ENCODE data around the gene STK40.

The STK40 gene

DNA sequence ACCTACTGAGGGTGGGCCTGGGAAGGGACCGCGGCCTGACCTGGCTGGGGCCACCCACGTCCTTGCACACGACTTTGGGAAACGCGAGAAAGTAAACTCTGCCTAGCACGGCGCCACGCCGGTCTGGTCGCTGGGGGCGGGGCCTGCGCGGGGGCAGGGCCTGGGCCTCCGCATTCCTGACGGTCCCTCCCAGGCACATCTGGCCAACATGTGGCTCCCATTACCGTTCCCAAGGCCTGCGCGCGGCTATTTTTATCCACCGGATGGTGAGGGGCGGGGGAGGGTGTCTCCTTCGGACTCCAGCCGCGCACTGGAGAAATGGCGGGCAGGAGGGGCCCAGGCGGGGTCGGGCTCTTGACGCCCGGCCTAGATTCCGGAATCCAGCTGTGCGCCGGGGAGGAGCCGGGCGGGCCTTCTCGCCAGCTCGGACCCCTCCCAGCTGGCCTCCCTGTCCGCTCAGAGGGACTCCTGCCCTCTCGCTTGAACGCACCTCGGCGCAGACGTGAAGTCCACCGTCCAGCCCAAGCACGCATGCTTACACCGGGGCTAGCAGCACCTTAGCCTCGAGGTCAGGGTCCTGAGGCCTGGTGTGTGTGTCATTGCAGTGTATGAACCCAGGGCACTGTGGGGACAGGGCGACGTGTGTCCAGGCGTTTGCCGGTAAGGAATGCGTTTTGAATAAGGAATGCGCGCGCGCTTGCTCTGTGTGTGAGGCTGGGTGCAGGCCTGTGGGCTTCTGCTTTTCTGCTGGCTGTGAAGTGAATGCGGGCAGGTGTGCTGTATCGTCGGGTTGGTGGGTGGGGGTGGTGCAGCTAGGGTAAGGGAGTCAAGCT lies 64.4 kb downstream of the STK40 start:
- DNase-seq (ENCODE audit: extremely low read depth in 1 of 2, low read depth in 1 of 2), result no peak

DNA sequence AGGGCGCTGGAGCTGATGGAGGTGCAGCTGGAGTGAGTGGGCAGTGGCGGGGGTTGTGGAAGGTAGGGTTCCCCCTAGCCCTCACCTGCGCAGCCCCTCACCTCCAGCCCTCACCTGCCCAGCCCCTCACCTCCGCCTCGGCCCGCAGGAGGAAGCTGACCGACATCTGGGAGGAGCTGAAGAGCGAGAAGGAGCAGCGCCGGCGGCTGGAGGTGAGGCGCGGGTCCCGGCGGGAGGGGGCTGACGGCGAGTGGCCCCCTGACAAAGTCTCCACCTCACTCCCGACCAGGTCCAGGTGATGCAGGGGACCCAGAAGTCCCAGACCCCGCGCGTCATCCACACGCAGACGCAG lies 65.0 kb downstream of the STK40 start:
- no peak for DNase-seq (ENCODE audit: extremely low read depth in 1 of 2, low read depth in 1 of 2)

DNA sequence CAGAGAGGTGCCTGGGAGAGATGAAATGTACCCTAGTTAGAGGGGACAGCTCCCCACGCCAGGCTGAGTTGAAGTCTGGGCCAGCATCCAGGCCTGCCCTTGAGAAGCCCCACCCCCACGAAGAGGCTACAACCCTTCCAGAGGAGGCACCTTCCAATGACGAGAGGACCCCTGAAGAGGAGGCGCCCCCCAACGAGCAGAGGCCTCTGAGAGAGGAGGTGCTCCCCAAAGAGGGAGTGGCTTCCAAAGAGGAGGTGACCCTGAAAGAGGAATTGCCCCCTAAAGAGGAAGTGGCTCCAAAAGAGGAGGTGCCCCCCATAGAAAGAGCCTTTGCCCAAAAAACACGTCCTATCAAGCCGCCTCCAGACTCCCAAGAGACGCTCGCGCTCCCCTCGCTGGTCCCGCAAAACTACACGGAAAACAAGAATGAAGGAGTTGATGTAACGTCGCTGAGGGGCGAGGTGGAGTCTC lies 65.4 kb downstream of the STK40 start:
- no peak for DNase-seq (ENCODE audit: extremely low read depth in 1 of 2, low read depth in 1 of 2)

DNA sequence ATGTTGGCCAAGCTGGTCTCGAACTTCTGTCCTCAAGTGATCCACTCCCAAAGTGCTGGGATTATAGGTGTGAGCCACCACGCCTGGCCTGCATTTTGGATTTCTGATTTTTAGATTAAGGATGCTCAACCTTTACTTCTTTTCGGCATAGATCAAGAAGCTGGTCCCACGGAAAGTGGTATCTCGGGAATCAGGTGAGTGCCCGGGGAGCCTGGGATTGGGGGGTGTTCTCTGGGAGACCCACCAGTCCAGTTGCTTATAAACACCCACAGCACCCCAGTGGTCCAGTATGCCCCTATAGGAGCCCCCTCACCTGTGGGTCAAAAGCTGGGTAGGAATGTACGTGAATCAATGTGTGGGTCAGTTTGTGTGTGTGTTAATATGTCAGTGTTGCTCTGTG lies 76.3 kb downstream of the STK40 start:
- DNase-seq (ENCODE audit: extremely low read depth in 1 of 2, low read depth in 1 of 2), result no peak

DNA sequence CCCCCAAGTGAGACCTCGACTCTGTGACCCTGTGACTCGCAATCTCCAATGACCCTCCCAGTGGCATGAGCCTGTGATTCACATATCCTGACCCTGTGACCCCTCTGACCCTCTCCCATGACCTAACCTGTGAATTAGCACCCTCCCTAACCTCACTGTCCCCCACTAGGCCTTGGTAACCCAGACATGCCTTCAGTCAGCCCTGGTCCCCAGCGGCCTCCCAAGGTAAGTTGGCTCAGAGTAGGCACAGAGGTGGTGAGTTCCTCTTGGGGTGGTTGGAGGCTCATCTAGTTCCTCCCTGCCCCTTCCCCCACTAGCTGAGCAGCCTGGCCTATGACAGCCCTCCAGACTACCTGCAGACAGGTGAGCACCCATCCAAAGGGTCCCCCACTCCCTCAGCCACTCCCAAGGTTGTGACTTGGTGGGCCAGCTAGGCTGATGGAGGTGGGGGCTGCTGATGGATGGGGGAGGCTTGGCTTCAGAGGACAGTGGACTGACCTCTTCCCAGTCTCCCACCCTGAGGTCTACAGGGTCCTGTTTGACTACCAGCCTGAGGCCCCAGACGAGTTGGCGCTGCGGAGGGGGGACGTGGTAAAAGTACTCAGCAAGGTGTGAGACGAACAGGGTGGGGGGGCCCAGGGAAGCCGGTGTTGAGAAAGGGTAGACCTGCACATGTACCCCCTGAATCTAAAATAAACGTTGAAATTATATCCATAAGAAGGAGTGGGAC lies 78.0 kb downstream of the STK40 start:
- DNase-seq (ENCODE audit: extremely low read depth in 1 of 2, low read depth in 1 of 2), result no peak

DNA sequence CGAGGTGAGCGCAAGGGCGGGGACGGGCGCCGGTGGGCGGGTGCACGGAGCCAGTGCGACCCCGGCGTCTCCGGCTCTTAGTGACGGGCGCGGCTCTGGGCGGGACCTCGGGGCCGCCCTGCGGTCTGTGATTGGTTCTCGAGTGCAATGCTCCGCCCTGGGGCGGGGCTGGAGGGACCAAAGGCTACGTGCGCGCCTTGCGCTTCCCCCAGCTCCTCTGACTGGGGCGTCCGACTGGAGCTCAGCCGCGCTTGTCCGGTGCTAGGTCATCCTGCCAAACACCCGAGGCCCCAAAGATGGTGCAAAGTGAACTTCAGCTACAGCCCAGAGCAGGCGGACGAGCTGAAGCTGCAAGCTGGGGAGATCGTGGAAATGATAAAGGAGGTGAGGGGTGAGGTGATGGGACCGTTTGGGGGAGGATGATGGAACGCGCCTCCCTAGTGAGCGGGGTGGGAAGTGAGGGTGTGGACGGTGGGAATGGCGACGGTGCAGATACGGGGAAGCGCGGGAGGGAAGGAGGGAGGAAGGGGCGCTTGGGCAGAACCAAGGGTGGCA lies 78.7 kb downstream of the STK40 start:
- peak; percentile 89 for DNase-seq (ENCODE audit: extremely low read depth in 1 of 2, low read depth in 1 of 2)

DNA sequence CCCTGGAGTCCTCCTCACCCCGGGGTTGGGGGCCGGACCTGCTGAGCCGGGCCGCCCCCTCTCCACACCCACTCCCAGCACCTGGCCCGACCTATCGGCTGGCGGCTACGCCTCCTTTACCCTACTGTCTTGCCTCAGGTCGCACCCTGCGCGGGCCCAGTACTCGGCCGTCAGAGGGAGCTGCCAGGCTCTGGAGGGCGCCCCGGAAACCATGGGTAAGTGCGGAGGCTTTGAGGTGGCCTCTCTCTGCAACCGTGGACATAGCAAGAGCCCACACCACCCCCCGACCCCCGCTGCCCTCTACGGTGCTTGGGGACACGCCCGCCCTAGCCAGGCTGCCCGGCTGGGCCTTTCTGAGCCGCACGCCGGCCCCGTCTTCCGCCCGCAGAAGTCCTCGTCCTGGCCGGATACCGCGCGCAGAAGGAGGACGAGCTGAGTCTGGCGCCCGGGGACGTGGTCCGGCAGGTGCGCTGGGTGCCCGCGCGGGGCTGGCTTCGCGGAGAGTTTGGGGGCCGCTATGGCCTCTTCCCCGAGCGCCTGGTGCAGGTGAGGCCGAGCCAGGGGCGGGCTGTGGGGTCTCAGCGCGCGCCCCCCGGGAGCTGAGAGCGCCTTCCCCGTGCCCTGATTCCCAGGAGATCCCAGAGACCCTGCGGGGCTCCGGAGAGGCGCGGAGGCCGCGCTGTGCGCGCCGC lies 79.4 kb downstream of the STK40 start, which contains the start of gene SH3D21:
Gene SH3D21, plus strand, starts transcription at position 159 of the 692 bp plus-strand sequence. Its CDS starts 53 bp downstream, at position 212.
- peak in 1 of 2 donors; percentile 32 for DNase-seq (ENCODE audit: extremely low read depth in 1 of 2, low read depth in 1 of 2)

DNA sequence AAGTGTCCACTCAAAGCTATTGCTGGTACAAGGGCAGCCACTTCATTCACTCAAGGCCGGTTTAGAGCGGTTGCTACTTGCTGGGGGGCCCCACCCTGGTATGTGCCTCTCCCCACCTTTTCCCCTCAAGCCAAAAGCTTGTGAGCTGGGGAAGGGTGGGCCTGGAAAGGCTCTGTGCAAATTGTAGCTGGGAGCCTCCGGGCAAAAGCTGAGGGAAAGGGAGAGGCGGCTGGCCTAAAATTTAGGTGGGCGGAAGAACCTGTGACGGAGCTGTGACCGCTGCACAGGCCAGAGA lies 79.9 kb downstream of the STK40 start:
- DNase-seq (ENCODE audit: extremely low read depth in 1 of 2, low read depth in 1 of 2), result no peak

DNA sequence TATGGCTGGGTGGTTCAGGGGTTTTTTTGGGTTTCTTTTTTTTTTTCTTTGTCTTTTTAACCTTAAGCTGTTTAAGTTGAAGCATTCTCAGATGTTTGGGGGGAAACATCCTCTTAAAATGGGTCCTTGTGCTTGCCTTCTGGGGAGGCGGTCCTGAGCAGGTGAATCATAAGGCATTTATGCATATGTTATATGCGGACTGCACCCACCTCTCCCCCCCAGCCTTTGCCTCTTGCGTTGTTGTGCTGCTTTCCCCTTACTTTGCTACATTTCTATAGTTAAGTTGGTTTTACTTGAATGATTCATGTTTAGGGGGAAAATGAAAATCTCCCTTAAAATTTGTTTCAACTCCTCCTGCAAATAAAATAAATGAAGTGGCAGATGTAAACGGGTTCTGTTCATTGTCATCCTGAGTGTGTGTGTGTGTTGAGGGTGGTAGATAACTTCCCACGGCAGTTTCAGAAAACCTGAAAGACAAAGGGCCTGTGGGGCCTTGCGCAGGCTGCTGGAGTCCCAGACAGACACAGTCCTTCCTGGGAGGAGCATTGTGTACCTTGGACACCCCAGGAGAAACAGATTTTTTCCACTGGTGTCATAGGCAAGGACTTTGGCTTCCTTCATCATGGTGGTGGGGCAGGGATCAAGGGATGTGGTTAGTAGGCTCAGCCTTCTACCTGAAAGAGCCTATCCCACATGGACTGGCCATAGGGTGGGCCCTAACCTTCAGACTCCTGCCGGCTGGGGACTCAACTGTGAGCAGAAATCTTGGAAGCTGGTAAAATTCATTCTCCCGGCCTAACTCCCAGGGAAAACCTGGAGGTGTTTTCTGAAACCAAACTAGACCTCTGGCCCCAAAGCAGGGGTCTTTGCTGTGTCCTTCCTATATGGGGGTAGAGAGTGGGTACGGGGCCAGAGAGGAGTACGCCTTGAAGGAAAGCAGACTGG lies 80.5 kb downstream of the STK40 start:
- DNase-seq (ENCODE audit: extremely low read depth in 1 of 2, low read depth in 1 of 2), result peak in 1 of 2 donors; percentile 57

DNA sequence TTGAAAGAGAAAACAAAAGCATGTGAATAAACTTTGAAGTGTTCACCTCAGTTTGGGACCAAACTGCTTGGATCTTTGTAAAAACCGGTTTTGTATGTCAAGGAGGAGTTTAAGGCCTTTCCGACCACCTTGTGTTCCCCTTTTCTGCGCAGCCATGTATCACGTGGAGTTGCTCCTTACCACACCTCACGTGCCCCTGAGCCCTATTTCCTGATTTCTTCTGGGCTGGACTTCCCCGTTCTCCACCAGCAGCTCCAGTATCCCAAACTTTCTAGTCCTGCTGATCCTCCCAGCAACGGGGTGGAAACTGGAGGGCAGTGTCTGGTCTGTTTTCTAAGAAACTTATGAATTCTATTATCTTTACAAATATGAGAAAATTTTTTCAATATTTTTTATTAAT lies 81.2 kb downstream of the STK40 start:
- DNase-seq (ENCODE audit: extremely low read depth in 1 of 2, low read depth in 1 of 2), result no peak

DNA sequence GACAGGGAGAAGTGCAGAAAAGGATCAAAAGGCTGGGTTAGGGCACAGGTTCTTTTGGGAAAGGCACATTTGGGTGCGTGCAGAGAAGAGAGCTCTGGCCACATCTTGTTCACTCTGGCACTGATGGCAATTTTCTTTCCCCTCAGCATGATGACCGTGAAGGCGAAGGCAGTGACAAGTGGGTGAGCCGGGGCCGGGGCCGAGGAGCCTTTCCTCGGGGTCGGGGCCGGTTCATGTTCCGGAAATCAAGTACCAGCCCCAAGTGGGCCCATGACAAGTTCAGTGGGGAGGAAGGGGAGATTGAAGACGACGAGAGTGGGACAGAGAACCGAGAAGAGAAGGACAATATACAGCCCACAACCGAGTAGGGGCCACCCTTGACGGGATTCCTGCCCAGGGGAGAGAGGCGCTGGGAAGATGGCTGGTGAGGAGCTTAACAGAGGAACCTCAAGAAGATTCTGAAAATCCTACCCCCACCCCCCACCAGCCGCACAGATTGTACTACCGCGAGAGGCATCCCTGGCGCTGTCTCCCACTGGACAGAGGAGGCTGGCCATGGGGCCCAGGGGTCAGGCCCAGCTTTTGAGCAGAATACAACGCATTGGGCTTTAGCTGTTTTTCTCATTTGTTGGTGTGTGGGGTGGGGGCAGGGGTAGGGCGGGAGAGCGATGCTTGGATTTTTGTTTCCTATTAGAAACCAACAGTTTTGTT lies 81.9 kb downstream of the STK40 start:
- DNase-seq (ENCODE audit: extremely low read depth in 1 of 2, low read depth in 1 of 2), result no peak

DNA sequence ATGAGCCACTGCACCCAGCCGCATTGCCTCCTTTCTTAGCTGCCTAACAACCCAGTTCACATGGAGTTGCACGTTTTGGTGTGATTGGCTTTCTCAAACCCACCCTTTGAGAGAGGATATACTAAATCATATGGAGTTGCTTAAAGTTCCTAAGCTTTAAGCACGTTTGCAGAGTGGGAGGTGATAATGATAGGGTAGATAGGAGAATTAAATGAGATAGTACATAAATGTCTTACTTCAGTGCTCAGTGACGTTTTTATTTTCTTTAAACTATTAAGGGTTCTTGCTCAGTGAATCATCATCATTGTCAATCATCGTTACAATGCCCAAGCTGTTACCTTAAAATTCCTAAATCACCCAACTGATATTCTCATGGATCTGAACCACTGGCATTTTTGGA lies 82.5 kb downstream of the STK40 start:
- no peak for DNase-seq (ENCODE audit: extremely low read depth in 1 of 2, low read depth in 1 of 2)

DNA sequence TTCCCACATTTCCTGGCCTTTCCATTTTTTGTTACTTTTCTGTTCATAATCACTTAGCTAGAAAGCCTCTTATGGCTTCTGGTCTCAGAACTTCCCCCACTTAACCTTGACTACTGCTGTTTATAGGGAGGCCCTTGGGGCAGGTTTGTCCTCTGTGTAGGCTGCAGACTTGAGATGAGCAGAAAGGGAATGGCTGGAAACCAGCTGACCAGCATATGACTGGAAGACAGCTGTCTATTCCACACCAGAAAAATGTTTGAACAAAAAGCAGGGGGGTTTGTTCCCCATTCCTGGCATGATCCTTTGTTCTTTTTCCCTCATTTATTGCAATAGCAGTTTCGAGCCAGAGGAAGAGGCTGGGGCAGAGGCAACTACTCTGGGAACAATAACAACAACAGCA lies 84.5 kb downstream of the STK40 start:
- no peak for DNase-seq (ENCODE audit: extremely low read depth in 1 of 2, low read depth in 1 of 2)

DNA sequence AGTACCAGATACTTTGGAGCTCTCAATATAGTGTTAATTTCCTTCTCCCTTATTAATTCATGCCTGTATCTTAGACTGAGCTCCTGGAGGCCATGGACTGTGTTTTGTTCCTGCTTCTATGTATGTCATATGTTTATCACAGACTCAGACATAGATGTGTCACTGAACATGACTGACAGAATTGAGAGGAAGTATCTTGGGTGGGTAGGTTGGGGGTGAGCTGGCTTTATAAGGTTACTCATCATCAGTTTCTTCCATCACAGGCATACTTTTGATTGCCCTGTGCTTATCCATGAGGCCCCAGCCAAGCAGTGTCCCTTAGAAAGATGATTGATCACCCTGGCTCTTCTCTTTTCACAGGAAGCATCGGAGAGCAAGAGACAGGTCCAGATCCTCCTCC lies 85.2 kb downstream of the STK40 start:
- no peak for DNase-seq (ENCODE audit: extremely low read depth in 1 of 2, low read depth in 1 of 2)

DNA sequence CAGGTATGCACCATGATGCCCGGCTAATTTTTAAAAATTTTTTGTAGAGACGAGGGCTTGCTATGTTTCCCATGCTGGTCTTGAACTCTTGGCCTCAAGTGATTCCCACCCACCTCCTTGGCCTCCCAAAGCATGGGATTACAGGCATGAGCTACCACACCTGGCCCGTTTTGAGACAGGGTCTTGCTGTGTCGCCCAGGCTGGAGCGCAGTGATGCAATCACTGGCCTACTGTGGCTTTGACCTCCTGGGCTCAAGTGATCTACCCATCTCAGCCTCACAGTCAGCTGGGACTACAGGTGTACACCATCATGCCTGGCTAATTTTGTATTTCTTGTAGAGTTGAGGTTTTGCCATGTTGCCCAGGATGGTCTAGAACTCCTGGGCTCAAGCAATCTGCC lies 87.1 kb downstream of the STK40 start:
- DNase-seq (ENCODE audit: extremely low read depth in 1 of 2, low read depth in 1 of 2), result no peak

DNA sequence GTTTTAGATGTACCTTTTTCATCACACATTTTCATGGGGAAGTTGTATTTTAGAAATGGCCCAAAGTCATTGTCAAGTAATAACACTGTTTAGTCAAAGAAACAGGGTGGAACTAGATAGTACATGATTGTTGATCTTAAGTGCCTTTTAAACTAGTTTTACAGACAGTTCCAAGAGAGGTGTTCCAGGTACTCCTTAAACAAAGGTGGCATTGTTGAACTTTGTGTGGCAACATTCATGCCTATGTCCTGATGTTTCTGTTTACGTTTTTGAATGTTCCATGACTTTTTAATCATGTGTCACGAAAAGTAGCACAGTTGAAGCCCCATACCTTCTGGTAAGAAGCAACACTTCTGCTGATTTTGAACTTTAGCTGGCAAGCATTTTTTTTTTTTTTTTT lies 88.7 kb downstream of the STK40 start:
- DNase-seq (ENCODE audit: extremely low read depth in 1 of 2, low read depth in 1 of 2), result no peak

DNA sequence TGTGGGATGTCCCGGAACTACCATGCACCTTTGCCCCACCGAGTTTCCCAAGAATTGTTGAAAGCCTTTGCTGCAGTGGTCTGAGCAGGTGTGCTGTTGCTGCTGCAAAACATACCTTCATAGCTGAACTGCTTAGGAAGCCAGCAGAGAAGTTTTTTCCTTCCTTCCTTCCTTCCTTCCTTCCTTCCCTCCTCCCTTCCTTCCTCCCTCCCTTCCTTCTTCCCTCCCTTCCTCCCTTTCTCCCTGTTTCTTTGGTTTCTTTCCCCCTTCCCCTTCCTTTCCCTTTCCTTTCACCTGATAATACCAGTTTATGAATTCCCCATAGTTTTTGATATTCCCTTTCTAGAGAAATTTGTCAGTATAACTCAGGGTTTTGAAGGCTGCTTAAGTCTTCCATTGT lies 90.3 kb downstream of the STK40 start:
- DNase-seq (ENCODE audit: extremely low read depth in 1 of 2, low read depth in 1 of 2), result no peak

All from stimulated activated CD8-positive, alpha-beta memory T cell treated with anti-CD3 and anti-CD28 coated beads, Interleukin-7, amount 100 ng/mL, for 48 hours (primary cell).